Panc1 (cell line): ENCODE measurements around the gene MTAP.

ENCODE experiments used
- CTCF ChIP-seq: fragments of 450-650 bp; IDR thresholded peaks from 2 replicates; pipeline ENCODE4 v1.5.1; 2017; ENCODE audit warnings: mild to moderate bottlenecking
- POLR2AphosphoS5 ChIP-seq: IDR thresholded peaks from 2 replicates; pipeline ENCODE4 v1.6.1; 2012; ENCODE audit warnings: mild to moderate bottlenecking, low read depth, low read length, moderate library complexity
- SIN3A ChIP-seq: IDR thresholded peaks from 2 replicates; pipeline ENCODE4 v1.6.1; 2012; ENCODE audit warnings: low read depth, mild to moderate bottlenecking, low read length, moderate library complexity, borderline replicate concordance; ENCODE audit not compliant: insufficient read depth
- TCF7L2 ChIP-seq: IDR thresholded peaks from 2 replicates; pipeline ENCODE4 v1.6.1; 2011; ENCODE audit warnings: mild to moderate bottlenecking, low read depth, low read length, inconsistent platforms
- TF ChIP-seq, protein P1 (sequence below), 2 experiments: IDR thresholded peaks; 2 replicates each; pipeline ENCODE4 v1.6.1; 2011 to 2012; ENCODE audit warnings: low read depth in 2 of 2, control low read depth in 1 of 2, low read length in 1 of 2, mild to moderate bottlenecking in 1 of 2, moderate library complexity in 1 of 2; ENCODE audit not compliant: insufficient read depth in 1 of 2

DNA sequence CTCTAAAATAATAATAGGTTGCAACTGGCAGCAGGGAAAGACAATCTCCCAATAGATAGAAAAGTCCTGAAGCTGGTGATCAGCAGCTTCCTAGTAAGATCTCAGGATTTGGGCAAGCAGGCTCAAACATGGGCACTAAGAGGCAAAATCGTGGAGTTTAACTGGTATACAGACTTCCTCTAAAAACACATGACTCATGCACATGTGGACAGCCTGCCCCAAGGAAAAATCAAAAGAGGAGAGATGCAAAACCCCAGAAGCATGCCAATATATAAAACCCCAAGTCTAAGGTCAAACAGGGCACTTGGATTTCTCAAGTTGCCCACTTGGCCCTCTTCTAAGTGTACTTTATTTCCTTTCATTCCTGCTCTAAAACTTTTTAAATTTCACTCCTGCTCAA, 129.0 kb downstream of the MTAP start:
- no peak for TF ChIP-seq CTCF
- TF ChIP-seq, protein P1, sequence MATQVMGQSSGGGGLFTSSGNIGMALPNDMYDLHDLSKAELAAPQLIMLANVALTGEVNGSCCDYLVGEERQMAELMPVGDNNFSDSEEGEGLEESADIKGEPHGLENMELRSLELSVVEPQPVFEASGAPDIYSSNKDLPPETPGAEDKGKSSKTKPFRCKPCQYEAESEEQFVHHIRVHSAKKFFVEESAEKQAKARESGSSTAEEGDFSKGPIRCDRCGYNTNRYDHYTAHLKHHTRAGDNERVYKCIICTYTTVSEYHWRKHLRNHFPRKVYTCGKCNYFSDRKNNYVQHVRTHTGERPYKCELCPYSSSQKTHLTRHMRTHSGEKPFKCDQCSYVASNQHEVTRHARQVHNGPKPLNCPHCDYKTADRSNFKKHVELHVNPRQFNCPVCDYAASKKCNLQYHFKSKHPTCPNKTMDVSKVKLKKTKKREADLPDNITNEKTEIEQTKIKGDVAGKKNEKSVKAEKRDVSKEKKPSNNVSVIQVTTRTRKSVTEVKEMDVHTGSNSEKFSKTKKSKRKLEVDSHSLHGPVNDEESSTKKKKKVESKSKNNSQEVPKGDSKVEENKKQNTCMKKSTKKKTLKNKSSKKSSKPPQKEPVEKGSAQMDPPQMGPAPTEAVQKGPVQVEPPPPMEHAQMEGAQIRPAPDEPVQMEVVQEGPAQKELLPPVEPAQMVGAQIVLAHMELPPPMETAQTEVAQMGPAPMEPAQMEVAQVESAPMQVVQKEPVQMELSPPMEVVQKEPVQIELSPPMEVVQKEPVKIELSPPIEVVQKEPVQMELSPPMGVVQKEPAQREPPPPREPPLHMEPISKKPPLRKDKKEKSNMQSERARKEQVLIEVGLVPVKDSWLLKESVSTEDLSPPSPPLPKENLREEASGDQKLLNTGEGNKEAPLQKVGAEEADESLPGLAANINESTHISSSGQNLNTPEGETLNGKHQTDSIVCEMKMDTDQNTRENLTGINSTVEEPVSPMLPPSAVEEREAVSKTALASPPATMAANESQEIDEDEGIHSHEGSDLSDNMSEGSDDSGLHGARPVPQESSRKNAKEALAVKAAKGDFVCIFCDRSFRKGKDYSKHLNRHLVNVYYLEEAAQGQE (IDR thresholded peaks at IDR 0.05; ENCODE audit: insufficient read depth in 1 of 2, low read depth in 2 of 2, low read length in 1 of 2): no peak
- TF ChIP-seq SIN3A: no peak
- TF ChIP-seq POLR2AphosphoS5: no peak
- TF ChIP-seq TCF7L2: no peak
